Activated CD4-positive, alpha-beta T cell treated with anti-CD3 and anti-CD28 coated beads, Interleukin-2, amount 50 U/mL, for 16 hours (primary cell): Measurements from ENCODE around the gene KAT2B.
A peak's percentile ranks its signal among the peaks of the same experiment; 100 is the strongest.

ENCODE experiments used
- DNase-seq: peaks from one replicate; pipeline ENCODE4 v3.0.0-alpha.2; 2020

The KAT2B gene

GRCh38 chr3:20101041-20101440 is 60.8 kb downstream of the KAT2B start:
- DNase-seq: no peak

GRCh38 chr3:20103731-20104130 is 63.5 kb downstream of the KAT2B start:
- no peak for DNase-seq

GRCh38 chr3:20104167-20104661 is 64.0 kb downstream of the KAT2B start:
- DNase-seq: peak; percentile 85

DNA sequence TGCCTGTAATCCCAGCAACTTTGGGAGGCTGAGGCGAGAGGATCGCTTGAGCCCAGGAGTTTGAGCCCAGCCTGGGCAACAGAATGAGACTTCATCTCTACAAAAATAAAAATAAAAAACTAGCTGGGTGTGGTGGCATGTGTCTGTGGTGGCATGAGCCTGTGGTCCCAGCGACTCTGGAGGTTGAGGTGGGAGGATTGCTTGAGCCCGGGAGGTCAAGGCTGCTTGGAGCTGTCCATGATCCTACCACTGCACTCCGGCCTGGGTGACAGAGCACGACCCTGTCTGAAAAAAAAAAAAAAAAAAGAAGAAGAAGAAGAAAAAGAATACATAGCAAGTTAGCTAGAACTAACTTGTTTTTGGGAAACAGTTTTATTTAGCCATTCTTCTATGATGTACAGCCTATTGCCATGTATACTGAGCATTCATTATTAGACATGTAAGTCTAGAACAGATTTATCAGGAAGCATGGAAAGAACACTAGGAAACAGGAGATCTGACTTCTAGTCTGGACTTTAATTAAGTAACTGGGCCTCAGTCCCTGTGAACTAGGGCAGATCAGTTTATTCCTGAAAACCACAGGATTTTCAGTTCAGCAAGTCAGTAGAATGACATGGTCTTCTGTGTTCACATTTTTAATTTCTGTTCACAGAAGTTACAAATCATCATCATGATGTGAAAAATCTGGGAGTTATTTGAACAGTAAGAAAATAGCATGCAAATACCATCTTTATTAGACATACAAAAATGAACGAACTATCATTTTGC is 65.5 kb downstream of the KAT2B start:
- DNase-seq: no peak

DNA sequence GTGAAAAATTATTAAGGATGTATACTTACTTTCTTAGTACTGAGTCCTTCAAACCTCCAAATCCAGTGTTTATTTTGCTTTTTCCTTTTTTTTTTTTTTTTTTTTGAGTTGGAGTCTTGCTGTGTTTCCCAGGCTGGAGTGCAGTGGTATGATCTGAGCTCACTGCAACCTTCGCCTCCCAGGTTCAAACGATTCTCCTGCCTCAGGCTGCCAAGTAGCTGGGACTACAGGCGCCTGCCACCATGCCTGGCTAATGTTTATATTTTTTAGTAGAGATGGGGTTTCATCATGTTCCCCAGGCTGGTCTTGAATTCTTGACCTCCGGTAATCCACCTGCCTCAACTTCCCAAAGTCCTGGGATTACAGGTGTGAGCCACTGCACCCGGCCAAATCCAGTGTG is 67.5 kb downstream of the KAT2B start:
- no peak for DNase-seq

DNA sequence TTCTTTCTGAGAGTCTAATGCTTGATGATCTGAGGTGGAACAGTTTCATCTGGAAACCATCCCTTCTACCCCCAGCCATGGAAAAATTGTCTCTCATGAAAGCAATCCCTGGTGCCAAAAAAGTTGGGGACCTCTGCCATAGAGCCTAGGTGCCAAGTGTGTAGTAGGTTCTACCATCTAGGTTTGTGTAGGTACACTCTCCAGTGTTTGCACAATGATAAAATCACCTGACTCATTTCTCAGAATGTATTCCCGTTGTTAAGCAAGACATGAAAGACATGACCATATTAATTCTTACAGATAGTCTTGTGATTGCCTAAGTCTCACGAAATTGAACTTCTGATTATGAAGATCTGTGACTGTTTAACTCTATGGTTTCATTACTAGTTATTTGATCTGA is 68.6 kb downstream of the KAT2B start:
- DNase-seq: no peak

DNA sequence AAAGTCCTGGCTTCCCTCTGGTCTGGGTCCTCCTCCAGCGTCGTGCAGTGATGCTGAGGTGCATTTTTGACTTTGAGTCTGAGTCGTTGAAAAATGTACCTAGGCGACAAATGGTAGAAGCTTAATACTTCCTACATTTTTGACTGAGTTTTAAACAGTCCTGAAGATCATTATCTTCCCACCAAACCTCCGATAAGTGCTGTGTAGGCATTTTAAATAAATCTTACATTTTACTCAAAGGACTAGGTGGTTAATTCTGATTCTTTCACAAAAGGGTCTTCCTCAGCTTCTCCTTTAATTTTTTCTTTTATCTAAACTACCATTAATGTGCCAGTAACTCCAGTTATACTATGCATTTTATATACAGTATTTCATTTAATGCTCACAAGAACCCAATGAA is 70.6 kb downstream of the KAT2B start:
- no peak for DNase-seq

DNA sequence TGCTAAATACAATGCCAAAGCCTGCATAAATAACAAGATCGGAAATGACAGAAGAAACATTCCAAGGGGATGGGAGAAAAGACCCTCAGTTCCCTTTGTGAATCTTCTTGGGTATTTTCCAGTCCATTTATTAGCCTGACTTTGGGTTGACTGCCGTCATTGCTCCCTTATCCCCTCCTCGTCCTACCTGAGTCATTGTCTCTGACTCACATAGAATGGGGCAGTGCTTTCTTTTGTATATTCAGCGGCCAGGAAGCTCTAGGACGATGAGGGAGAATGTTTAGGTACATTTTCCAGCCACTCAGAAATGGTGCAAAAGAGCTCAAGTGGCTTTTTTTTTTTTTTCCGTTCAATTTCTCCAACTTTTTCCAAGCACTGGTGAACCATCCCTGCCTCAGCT is 71.6 kb downstream of the KAT2B start:
- DNase-seq: no peak

GRCh38 chr3:20121088-20121487 is 80.8 kb downstream of the KAT2B start:
- no peak for DNase-seq

- no peak for DNase-seq
These were observed 82.9 kb downstream of the KAT2B start for GRCh38 chr3:20123131-20123652.

DNA sequence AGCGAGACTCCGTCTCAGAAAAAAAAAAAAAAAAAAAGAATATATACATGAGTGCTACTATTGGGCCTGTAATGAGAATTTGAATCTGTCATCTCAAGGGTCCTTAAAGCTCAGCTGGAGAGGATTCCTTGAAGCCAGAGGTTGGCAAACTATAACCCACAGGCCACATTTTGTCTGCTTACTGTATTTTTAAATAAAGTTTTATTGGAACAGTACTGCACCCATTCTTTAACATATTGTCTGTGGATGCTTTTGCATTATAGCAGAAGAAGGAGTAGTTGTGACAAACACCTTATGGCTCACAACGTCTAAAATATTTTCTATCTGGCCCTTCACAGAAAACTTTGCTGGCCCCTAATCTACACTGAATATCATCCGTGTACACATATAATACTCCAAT is 85.0 kb downstream of the KAT2B start:
- DNase-seq: no peak

- DNase-seq: no peak
These were observed 85.7 kb downstream of the KAT2B start for GRCh38 chr3:20125897-20126296.

GRCh38 chr3:20128358-20128757 is 88.1 kb downstream of the KAT2B start:
- no peak for DNase-seq

- DNase-seq: no peak
These were observed 89.9 kb downstream of the KAT2B start for GRCh38 chr3:20130106-20130505.

GRCh38 chr3:20136231-20136630 is 96.0 kb downstream of the KAT2B start:
- no peak for DNase-seq

DNA sequence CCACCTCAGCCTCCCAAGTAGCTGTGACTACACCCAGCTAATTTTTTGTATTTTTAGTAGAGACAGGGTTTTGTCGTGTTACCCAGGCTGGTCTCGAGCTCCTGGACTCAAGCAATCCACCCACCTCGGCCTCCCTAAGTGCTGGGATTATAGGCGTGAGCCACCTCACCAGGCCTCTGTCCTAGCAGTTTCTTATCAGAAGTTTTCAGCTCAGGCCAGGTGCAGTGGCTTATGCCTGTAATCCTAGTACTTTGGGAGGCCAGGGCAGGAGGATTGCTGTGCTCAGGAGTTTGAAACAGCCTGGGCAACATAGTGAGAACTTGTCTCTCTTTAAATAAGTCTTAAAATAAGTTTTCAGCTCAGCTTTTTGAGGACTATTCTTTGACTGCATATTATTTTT is 97.4 kb downstream of the KAT2B start:
- no peak for DNase-seq

- no peak for DNase-seq
These were observed 100.6 kb downstream of the KAT2B start for GRCh38 chr3:20140881-20141280.

GRCh38 chr3:20141316-20141715 is 101.1 kb downstream of the KAT2B start:
- no peak for DNase-seq

GRCh38 chr3:20141851-20142250 is 101.6 kb downstream of the KAT2B start:
- no peak for DNase-seq

GRCh38 chr3:20142517-20142916 is 102.3 kb downstream of the KAT2B start:
- DNase-seq: no peak

DNA sequence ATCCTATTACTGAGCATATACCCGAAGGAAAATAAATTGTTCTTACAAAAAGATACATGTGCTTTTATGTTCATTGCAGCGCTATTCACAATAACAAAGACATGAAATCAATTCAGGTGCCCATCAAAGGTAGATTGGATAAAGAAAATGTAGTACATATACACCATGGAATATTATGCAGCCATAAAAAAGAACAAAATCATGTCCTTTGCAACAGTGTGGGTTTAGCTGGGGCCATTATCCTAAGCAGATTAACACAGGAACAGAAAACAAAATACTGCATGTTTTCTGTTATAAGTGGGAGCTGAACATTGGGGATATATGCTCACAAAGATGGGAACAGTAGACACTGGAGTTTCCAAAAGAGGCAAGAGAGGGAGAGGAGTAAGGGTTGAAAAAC is 103.3 kb downstream of the KAT2B start:
- no peak for DNase-seq

DNA sequence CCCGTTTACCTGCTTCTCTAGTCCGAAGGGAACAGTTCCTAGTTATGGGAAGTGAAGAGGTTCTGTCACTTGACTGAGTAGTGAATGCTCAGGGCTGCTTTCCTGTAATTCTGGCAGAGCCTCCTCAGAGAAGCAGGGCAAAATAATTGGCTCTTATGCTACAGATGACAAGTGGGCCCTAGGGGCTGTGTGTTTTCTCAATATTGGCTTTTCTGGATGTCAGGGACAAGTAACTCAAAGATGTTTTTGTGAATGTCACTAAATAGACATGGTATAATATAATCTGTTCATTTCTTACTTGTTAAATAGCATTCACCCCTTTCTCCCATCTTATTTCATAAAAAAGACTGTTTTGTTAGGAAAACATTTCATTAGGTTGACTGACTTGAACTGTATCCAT is 105.6 kb downstream of the KAT2B start:
- DNase-seq: no peak

GRCh38 chr3:20146301-20146700 is 106.1 kb downstream of the KAT2B start:
- no peak for DNase-seq

- no peak for DNase-seq
These were observed 107.1 kb downstream of the KAT2B start for GRCh38 chr3:20147361-20147760.

GRCh38 chr3:20148466-20148865 is 108.2 kb downstream of the KAT2B start:
- no peak for DNase-seq
